GM21447 (cell line): Measurements from ENCODE around the gene CDC5L.

Source experiments
- ATAC-seq: cut with Tn5 transposase; IDR thresholded peaks from one replicate; pipeline ENCODE4 v1.9.1; 2021; ENCODE audit not compliant: unreplicated experiment

Gene CDC5L

GRCh38 chr6:44451803-44452695 is 64.5 kb downstream of the CDC5L start:
- no peak for ATAC-seq

- no peak for ATAC-seq
These were observed 65.2 kb downstream of the CDC5L start for GRCh38 chr6:44452725-44453124.

GRCh38 chr6:44453146-44453545 is 65.6 kb downstream of the CDC5L start:
- no peak for ATAC-seq

- no peak for ATAC-seq
These were observed 66.7 kb downstream of the CDC5L start for GRCh38 chr6:44454198-44454597.

GRCh38 chr6:44456070-44456965 is 68.8 kb downstream of the CDC5L start:
- ATAC-seq = peak; percentile 60

GRCh38 chr6:44456966-44457292 is 69.4 kb downstream of the CDC5L start:
- ATAC-seq = no peak

GRCh38 chr6:44457596-44457995 is 70.1 kb downstream of the CDC5L start:
- no peak for ATAC-seq

GRCh38 chr6:44458551-44458950 is 71.0 kb downstream of the CDC5L start:
- no peak for ATAC-seq

- no peak for ATAC-seq
These were observed 74.8 kb downstream of the CDC5L start for GRCh38 chr6:44462335-44462734.

- no peak for ATAC-seq
These were observed 75.6 kb downstream of the CDC5L start for GRCh38 chr6:44462797-44463727.

- ATAC-seq = no peak
These were observed 76.4 kb downstream of the CDC5L start for GRCh38 chr6:44463728-44464450.

GRCh38 chr6:44464527-44465310 is 77.2 kb downstream of the CDC5L start:
- ATAC-seq = no peak

- ATAC-seq = no peak
These were observed 79.4 kb downstream of the CDC5L start for GRCh38 chr6:44466955-44467354.

GRCh38 chr6:44468835-44469234 is 81.3 kb downstream of the CDC5L start:
- no peak for ATAC-seq

GRCh38 chr6:44470115-44470464 is 82.6 kb downstream of the CDC5L start:
- no peak for ATAC-seq

GRCh38 chr6:44470746-44471145 is 83.2 kb downstream of the CDC5L start:
- ATAC-seq = no peak

GRCh38 chr6:44471271-44471981 is 83.9 kb downstream of the CDC5L start:
- no peak for ATAC-seq

- no peak for ATAC-seq
These were observed 84.9 kb downstream of the CDC5L start for GRCh38 chr6:44472250-44472945.
